HEK293T (cell line): ENCODE data around the gene OSBPL8.

Source experiments
- ARNT ChIP-seq: fragments of 450-650 bp; IDR thresholded peaks from 2 replicates; pipeline ENCODE4 v1.6.1; 2017; ENCODE audit warnings: mild to moderate bottlenecking
- FOXM1 ChIP-seq: fragments of 450-650 bp; IDR thresholded peaks from 2 replicates; pipeline ENCODE4 v1.6.1; 2017; ENCODE audit warnings: mild to moderate bottlenecking, borderline replicate concordance
- NFRKB ChIP-seq: fragments of 450-650 bp; IDR thresholded peaks from 2 replicates; pipeline ENCODE4 v1.6.1; 2016; ENCODE audit warnings: mild to moderate bottlenecking, moderate library complexity
- SP1 ChIP-seq: fragments of 450-650 bp; IDR thresholded peaks from 2 replicates; pipeline ENCODE4 v1.6.1; 2017
- SUZ12 ChIP-seq: fragments of 450-650 bp; IDR thresholded peaks from 2 replicates; pipeline ENCODE4 v1.6.1; 2016; ENCODE audit warnings: mild to moderate bottlenecking
- TARDBP ChIP-seq: fragments of 450-650 bp; IDR thresholded peaks from 2 replicates; pipeline ENCODE4 v1.6.1; 2016
- ZNF384 ChIP-seq: fragments of 450-650 bp; IDR thresholded peaks from 2 replicates; pipeline ENCODE4 v1.6.1; 2016
- TF ChIP-seq, protein P1 (sequence below): fragments of 450-650 bp; IDR thresholded peaks from 2 replicates; pipeline ENCODE4 v1.6.1; 2016

DNA sequence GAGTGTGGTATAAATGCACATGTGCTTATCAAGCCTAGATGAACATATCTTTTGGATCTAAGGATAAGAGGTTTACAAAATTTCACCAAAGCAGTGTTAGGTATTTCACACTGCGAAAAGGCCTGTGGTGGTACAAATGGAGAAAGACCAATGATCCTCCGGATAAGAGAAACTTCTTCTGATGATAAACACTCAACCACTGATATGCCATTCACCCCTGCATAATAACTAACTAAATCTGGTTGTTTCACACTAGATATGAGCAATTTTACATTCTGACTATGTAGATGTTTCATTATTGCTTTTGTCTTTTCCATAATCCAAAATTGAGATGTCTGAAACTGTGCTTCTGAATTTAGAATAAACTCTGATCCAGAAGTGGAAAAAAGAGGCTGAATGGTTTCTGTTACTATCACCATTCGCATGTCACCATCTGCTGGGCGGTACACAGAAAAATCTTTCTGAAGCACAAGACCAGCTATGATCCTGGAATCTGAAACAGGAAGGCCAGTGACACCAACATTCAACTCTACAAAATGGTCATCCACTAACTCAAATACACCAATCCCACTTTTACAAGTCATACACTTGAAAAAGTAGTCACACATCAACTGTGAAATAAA, 212.7 kb downstream of the OSBPL8 start:
- no peak for TF ChIP-seq TARDBP
- TF ChIP-seq SUZ12 = no peak
- TF ChIP-seq SP1 = no peak
- TF ChIP-seq ZNF384 = no peak
- TF ChIP-seq, protein P1, sequence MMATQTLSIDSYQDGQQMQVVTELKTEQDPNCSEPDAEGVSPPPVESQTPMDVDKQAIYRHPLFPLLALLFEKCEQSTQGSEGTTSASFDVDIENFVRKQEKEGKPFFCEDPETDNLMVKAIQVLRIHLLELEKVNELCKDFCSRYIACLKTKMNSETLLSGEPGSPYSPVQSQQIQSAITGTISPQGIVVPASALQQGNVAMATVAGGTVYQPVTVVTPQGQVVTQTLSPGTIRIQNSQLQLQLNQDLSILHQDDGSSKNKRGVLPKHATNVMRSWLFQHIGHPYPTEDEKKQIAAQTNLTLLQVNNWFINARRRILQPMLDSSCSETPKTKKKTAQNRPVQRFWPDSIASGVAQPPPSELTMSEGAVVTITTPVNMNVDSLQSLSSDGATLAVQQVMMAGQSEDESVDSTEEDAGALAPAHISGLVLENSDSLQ = no peak
- TF ChIP-seq FOXM1 = no peak
- TF ChIP-seq ARNT = no peak
- no peak for TF ChIP-seq NFRKB
